DND-41 (cell line): ENCODE data around the gene FLT4.

Source experiments
- ATAC-seq: fragments of 200-7000 bp; cut with Tn5 transposase; 3 replicates; pipeline ENCODE4 v1.9.1; 2021; ENCODE audit warnings: low read depth; ENCODE audit not compliant: insufficient read depth
- DNase-seq: peaks from one replicate; pipeline ENCODE4 v3.0.0-alpha.2; 2020
- H2AFZ ChIP-seq: 2 replicates; pipeline ENCODE4 v1.6.0; 2012; ENCODE audit warnings: low read depth, low read length
- H3K27ac ChIP-seq: 2 replicates; pipeline ENCODE4 v1.5.1; 2012; ENCODE audit warnings: low read length, inconsistent platforms
- H3K27me3 ChIP-seq: fragments of 200-600 bp; sonication (generic); 2 replicates; pipeline ENCODE4 v1.6.0; 2012; ENCODE audit warnings: low read length, mild to moderate bottlenecking, inconsistent platforms; ENCODE audit not compliant: insufficient read depth, poor library complexity
- H3K36me3 ChIP-seq: 2 replicates; pipeline ENCODE4 v1.5.1; 2012; ENCODE audit warnings: low read length, inconsistent platforms; ENCODE audit not compliant: insufficient read depth
- H3K4me1 ChIP-seq: 2 replicates; pipeline ENCODE4 v1.5.1; 2012; ENCODE audit warnings: mild to moderate bottlenecking, low read length; ENCODE audit not compliant: insufficient read depth
- H3K4me2 ChIP-seq: 2 replicates; pipeline ENCODE4 v1.6.0; 2012; ENCODE audit warnings: mild to moderate bottlenecking, moderate library complexity, low read length, inconsistent platforms; ENCODE audit not compliant: insufficient read depth
- H3K4me3 ChIP-seq, 2 experiments: fragments of 200-600 bp in 1 of 2; shearing (Covaris generic) in 1 of 2; 2 replicates each; pipeline ENCODE4 v1.5.1; 2012 to 2016; ENCODE audit warnings: inconsistent platforms in 2 of 2, low read length in 2 of 2, mild to moderate bottlenecking in 2 of 2, low read depth in 1 of 2, moderate library complexity in 1 of 2
- H3K79me2 ChIP-seq: 2 replicates; pipeline ENCODE4 v1.6.0; 2012; ENCODE audit warnings: low read length, inconsistent platforms; ENCODE audit not compliant: insufficient read depth
- H3K9ac ChIP-seq: 2 replicates; pipeline ENCODE4 v1.6.0; 2012; ENCODE audit warnings: low read depth, mild to moderate bottlenecking, inconsistent platforms, low read length, moderate library complexity
- H3K9me3 ChIP-seq: 2 replicates; pipeline ENCODE4 v1.5.1; 2012; ENCODE audit warnings: low read length, moderate library complexity, mild to moderate bottlenecking, inconsistent platforms; ENCODE audit not compliant: insufficient read depth, severe bottlenecking
- H4K20me1 ChIP-seq: 2 replicates; pipeline ENCODE4 v1.6.0; 2012; ENCODE audit warnings: low read length; ENCODE audit not compliant: insufficient read depth
- EZH2 ChIP-seq: IDR thresholded peaks from 3 replicates; pipeline ENCODE4 v1.6.1; 2012; ENCODE audit warnings: borderline replicate concordance, low read depth, mild to moderate bottlenecking, moderate library complexity, low read length, inconsistent platforms; ENCODE audit not compliant: severe bottlenecking
- TF ChIP-seq, protein P1 (sequence below): IDR thresholded peaks from 2 replicates; pipeline ENCODE4 v1.5.1; 2012; ENCODE audit warnings: borderline replicate concordance, low read length, moderate library complexity, mild to moderate bottlenecking; ENCODE audit not compliant: poor library complexity, severe bottlenecking; ENCODE audit errors: extremely low read depth

FLT4 gene

DNA sequence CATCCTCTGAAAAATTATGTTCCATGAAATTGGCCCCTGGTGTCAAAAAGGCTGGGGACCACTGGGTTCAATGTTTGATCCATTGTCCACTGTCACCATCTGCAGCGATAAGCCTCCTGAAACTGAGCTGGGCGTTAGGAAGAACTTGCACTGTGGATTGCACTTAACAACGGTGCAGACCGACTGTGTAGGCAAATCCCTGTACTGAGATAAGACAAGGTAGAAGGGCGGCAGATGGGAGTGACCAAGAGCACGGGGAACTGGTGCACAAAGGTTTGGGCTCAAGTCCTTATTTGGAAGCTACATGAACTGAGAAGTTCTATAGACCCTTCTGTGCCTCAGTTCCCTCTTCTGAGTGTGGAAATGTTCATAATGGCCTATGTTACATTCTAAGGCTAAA is 41.6 kb upstream of the FLT4 start:
- peak overlapping the region; percentile 96 for H3K27ac ChIP-seq
- peaks cover 50% of the 10 kb centered on the region for H3K4me1 ChIP-seq
- 0 out of 2 replicates have a peak overlapping the region, but pooled peaks have one; percentile 2 for H2AFZ ChIP-seq
- no peak overlapping the region for H3K4me2 ChIP-seq
- H3K79me2 ChIP-seq = no peaks in the 10 kb centered on the region
- no peak for ATAC-seq
- DNase-seq = no peak
- no peaks in the 10 kb centered on the region for H4K20me1 ChIP-seq
- H3K9me3 ChIP-seq = no peaks in the 10 kb centered on the region
- H3K4me3 ChIP-seq = no peak overlapping the region
- no peaks in the 10 kb centered on the region for H3K27me3 ChIP-seq
- no peak overlapping the region for H3K9ac ChIP-seq
- no peaks in the 10 kb centered on the region for H3K36me3 ChIP-seq
- TF ChIP-seq, protein P1, sequence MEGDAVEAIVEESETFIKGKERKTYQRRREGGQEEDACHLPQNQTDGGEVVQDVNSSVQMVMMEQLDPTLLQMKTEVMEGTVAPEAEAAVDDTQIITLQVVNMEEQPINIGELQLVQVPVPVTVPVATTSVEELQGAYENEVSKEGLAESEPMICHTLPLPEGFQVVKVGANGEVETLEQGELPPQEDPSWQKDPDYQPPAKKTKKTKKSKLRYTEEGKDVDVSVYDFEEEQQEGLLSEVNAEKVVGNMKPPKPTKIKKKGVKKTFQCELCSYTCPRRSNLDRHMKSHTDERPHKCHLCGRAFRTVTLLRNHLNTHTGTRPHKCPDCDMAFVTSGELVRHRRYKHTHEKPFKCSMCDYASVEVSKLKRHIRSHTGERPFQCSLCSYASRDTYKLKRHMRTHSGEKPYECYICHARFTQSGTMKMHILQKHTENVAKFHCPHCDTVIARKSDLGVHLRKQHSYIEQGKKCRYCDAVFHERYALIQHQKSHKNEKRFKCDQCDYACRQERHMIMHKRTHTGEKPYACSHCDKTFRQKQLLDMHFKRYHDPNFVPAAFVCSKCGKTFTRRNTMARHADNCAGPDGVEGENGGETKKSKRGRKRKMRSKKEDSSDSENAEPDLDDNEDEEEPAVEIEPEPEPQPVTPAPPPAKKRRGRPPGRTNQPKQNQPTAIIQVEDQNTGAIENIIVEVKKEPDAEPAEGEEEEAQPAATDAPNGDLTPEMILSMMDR = no peak
- TF ChIP-seq EZH2 = no peak

DNA sequence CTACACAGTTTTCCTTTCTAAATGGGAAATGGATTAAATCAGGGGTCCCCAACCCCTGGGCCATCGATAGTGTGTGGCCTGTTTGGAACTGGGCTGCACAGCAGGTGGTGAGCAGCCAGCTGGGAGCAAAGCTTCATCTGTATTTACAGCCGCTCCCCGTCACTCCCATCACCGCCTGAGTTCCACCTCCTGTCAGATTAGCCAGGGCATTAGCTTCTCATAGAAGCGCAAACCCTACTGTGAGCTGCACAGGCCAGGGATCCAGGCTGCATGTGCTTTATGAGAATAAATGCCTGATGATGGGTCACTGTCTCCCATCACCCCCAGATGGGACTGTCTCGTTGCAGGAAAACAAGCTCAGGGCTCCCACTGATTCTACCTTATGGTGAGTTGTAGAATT is 41.2 kb upstream of the FLT4 start:
- no peak for ATAC-seq
- Histone ChIP-seq H2AFZ (peak overlapping the region; percentile 37), H3K4me1 (peaks cover 50% of the 10 kb centered on the region), H3K4me2 (peak overlapping the region; percentile 65; the same call in 1 of the 2 replicates), H3K27me3 (no peaks in the 10 kb centered on the region), H3K36me3 (no peaks in the 10 kb centered on the region), H3K9ac (peak overlapping the region; percentile 62), H3K9me3 (no peaks in the 10 kb centered on the region), H4K20me1 (no peaks in the 10 kb centered on the region), H3K79me2 (no peaks in the 10 kb centered on the region), H3K27ac (peak overlapping the region; percentile 96), H3K4me3 (no peak overlapping the region)
- no peak for TF ChIP-seq EZH2
- TF ChIP-seq, protein P1 = no peak
- DNase-seq = no peak

DNA sequence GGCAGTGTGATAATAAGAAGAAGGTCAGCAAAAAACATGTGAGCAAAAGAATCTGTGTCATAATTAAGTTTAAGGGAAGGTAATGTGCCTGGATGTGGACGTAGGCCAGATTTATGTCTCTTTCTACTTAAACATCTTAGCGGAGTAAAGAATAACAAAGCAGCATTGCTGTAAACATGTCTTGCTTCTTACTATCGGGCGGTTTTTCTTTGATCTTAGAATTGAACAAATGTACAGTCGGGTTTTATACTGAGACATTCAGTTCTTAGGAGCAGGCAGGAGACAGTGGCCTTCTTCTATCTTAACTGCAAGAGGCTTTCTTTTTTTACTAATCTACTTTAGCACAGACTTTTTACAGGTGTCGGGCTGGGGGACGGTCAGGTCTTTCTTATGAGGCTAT is 40.4 kb upstream of the FLT4 start:
- Histone ChIP-seq H3K4me3 (peak overlapping the region in 1 of 2 experiments; percentile 25; a peak in 1 of 4 replicates), H3K4me2 (peak overlapping the region; percentile 65), H2AFZ (peak overlapping the region; percentile 37), H3K4me1 (peaks cover 50% of the 10 kb centered on the region), H3K9ac (peak overlapping the region; percentile 62), H3K79me2 (no peaks in the 10 kb centered on the region), H3K27ac (peak overlapping the region; percentile 96), H3K36me3 (no peaks in the 10 kb centered on the region), H3K27me3 (no peaks in the 10 kb centered on the region), H4K20me1 (no peaks in the 10 kb centered on the region), H3K9me3 (no peaks in the 10 kb centered on the region)
- ATAC-seq (peak; percentile 30), DNase-seq (peak; percentile 36)
- TF ChIP-seq, protein P1 = no peak
- TF ChIP-seq EZH2 = no peak

DNA sequence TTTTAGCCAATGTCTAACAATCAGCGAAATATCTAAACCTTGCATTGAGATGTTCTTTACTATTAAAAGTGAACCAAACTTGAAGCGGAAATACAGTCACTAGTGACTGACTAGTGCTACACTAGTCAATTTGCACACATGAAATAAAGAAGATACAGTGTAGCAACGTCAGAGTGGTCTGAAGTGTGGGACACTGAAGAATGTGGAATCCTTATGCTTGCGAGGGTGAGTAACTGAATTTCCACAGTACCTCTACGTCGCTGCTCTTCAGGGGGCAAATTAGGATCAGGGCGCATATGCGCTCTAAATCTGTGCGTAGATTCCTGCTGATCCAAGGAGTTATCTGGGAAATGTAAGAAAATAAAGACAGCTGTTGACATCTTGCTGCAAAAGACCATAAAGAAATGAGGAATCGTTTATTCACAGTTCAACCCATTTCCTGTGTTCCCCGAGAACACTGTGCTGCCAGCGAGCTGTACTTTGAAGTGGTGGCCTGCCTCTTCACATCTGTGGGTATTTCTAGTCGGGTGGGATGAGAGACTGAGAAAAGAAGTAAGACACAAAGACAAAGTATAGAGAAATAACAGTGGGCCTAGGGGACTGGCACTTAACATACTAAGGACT is 39.8 kb upstream of the FLT4 start:
- Histone ChIP-seq H3K9ac (peak overlapping the region; percentile 62), H3K9me3 (no peaks in the 10 kb centered on the region), H3K4me2 (peak overlapping the region; percentile 65), H3K27me3 (no peaks in the 10 kb centered on the region), H3K4me1 (peaks cover 50% of the 10 kb centered on the region), H3K4me3 (peak overlapping the region; percentile 1 to 52; a peak in 3 of 4 replicates), H3K36me3 (no peaks in the 10 kb centered on the region), H3K27ac (peak overlapping the region; percentile 96), H3K79me2 (no peaks in the 10 kb centered on the region), H4K20me1 (no peaks in the 10 kb centered on the region), H2AFZ (peak overlapping the region; percentile 54)
- no peak for TF ChIP-seq EZH2
- ATAC-seq = peak; percentile 90
- DNase-seq = peak; percentile 91
